ENCODE data around the gene ARHGDIB. TPM values are rescaled to one million over a fixed set of nuclear protein-coding genes. Genes with fewer than 3 reads are reported as not detected.

The ARHGDIB gene
- total and polyA plus RNA-seq, 10 of the 15 experiments (the other 5 are each of a cell fraction or from before 2014, with no cell fraction given): 796 to 2,849 (median 1,346) TPM

DNA sequence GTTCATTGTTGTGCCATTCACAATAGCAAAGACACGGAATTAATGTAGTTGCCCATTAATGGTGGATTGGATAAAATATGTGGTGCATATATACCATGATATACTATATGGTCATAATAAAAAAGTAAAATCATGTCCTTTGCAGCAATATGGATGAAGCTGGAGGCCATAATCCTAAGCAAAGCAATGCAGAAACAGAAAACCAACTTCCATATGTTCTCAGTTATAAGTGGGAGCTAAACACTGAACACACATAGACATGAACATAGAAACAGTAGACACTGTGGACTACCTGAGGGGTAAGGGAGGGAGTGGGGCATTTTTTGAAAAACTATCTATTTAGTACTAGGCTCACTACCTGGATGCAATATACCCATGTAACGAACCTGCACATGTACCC is 20.0 kb downstream of the ARHGDIB start:
- ChIA-PET SMC1A (ENCODE audit: uncharacterized antibody, unreplicated experiment) (interaction anchor here (1.2 kb wide), 1 partner anchor 9 kb away, joined by 3 read pairs; no protein-coding TSS in a partner anchor), CTCF (interaction anchor here (1.1 kb wide), 1 partner anchor 54 kb away, joined by 3 read pairs; no protein-coding TSS in a partner anchor), POLR2A (no interaction called here), RAD21 (ENCODE audit: unreplicated experiment) (no interaction called here)
- Histone ChIP-seq H3K27ac (ENCODE audit: control insufficient read depth, insufficient read depth) (no peak overlapping the region), H3K4me2 (ENCODE audit: control insufficient read depth, insufficient read depth) (no peak overlapping the region), H3K9ac (ENCODE audit: control insufficient read depth, insufficient read depth, low read length) (no peak overlapping the region), H4K20me1 (ENCODE audit: control insufficient read depth, insufficient read depth) (no peaks in the 10 kb centered on the region), H3K27me3 (replicated peaks in 1 of 2; ENCODE audit: control insufficient read depth in 2 of 2, insufficient read depth in 2 of 2, low read length in 1 of 2) (no peaks in the 10 kb centered on the region), H3K4me3 (no peak overlapping the region), H2AFZ (ENCODE audit: control insufficient read depth, low read depth, low read length) (no peak overlapping the region), H3K36me3 (ENCODE audit: control insufficient read depth in 2 of 2, insufficient read depth in 2 of 2, low read length in 1 of 2) (peaks cover 10 to 23% of the 10 kb centered on the region in 2 experiments), H3K4me1 (ENCODE audit: control insufficient read depth, insufficient read depth, low read length) (peaks cover 4% of the 10 kb centered on the region; the same call in 1 of the 2 replicates), H3K79me2 (ENCODE audit: control insufficient read depth, insufficient read depth, low read length) (peaks cover 1% of the 10 kb centered on the region), H3K9me3 (replicated peaks; ENCODE audit: control insufficient read depth, insufficient read depth, low read length) (no peaks in the 10 kb centered on the region)
- no TSS peak for BruUV-seq (replicated peaks)
- DNase-seq (ENCODE audit: low read depth, low spot score) (no peak), ATAC-seq (no peak), FAIRE-seq (no peak)
- in situ Hi-C loops (cut with MboI): no loop called here
- 71% methylated on average over 2 of the region's 2 CpGs for WGBS (ENCODE audit: insufficient coverage, insufficient replicate concordance, low lambda C conversion rate, missing lambda C conversion rate)
- TF ChIP-seq EP300 (IDR thresholded peaks at IDR 0.05; ENCODE audit: borderline replicate concordance in 1 of 2, control insufficient read depth in 1 of 2, low read depth in 2 of 2, low read length in 2 of 2) (no peak), MTA3 (IDR thresholded peaks at IDR 0.05; ENCODE audit: borderline replicate concordance, low read length) (peak; percentile 54; the same call in 1 of the 2 replicates), POLR2AphosphoS2 (IDR thresholded peaks at IDR 0.05; ENCODE audit: low read depth, low read length) (peak; percentile 75; the same call in 1 of the 2 replicates), POLR2AphosphoS5 (IDR thresholded peaks at IDR 0.05; ENCODE audit: low read length) (0 out of 2 replicates have a peak, but pooled peaks have one; percentile 25)
- intact Hi-C loops (cut with micrococcal nuclease; ENCODE audit: unreplicated experiment): no loop called here

DNA sequence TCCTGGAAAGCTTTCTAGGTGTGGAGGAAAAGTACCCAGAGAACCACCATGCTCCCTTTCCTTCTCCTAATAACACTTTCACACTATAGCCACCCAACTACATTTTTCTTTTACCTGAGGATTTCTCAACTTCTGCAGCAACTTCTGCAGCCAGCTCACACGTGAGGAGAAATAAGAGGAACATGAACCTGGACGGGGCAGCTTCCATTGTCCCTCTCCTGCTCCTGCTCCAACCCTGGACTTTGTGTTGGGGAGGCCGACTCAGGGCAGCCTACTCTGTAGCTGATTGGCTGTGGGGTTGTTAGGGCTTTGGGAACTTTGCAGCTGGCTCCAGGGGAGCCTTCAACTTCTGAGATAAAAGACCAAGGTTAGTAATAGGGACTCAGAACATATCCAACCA is 23.1 kb downstream of the ARHGDIB start, which contains the start of gene ERP27:
Gene ERP27, minus strand, starts transcription at position 237 of the 400 bp plus-strand sequence. Its CDS starts 29 bp downstream, at position 208.
- no peak within 1 kb of the TSS for H2AFZ ChIP-seq (ENCODE audit: control insufficient read depth, low read depth, low read length)
- no peak within 1 kb of the TSS for H3K4me2 ChIP-seq (ENCODE audit: control insufficient read depth, insufficient read depth)
- intact Hi-C loops (cut with micrococcal nuclease; ENCODE audit: unreplicated experiment) (loop anchor here (5.0 kb wide), 1 partner anchor 91 kb away; no protein-coding TSS in a partner anchor), in situ Hi-C loops (cut with MboI) (no loop called here)
- no peaks in the 10 kb centered on the region for H3K9me3 ChIP-seq (replicated peaks; ENCODE audit: control insufficient read depth, insufficient read depth, low read length)
- TF ChIP-seq HCFC1 (IDR thresholded peaks at IDR 0.05; ENCODE audit: low read length): no peak
- TF ChIP-seq POLR2A (IDR thresholded peaks at IDR 0.05; ENCODE audit: low read depth, low read length): 0 out of 2 replicates have a peak, but pooled peaks have one; percentile 18
- TF ChIP-seq RBBP5 (conservative IDR thresholded peaks at IDR 0.05): no peak
- no peak for TF ChIP-seq SIX5 (IDR thresholded peaks at IDR 0.05; ENCODE audit: low read depth, low read length, severe bottlenecking)
- TF ChIP-seq HDAC6 (IDR thresholded peaks at IDR 0.05; ENCODE audit: unreplicated experiment): no peak
- no peak within 1 kb of the TSS for H3K4me3 ChIP-seq
- DNase-seq (ENCODE audit: low read depth, low spot score) (no peak), FAIRE-seq (no peak), ATAC-seq (no peak)
- CTCF ChIA-PET: interaction anchor here (0.8 to 5.2 kb wide), 7 partner anchors 12 to 57 kb away, joined by 3 to 27 read pairs (median 6); no protein-coding TSS in a partner anchor
- H3K4me1 ChIP-seq (ENCODE audit: control insufficient read depth, insufficient read depth, low read length): no peaks in the 10 kb centered on the region; the same call in 1 of the 2 replicates
- no peaks in the 10 kb centered on the region for H4K20me1 ChIP-seq (ENCODE audit: control insufficient read depth, insufficient read depth)
- H3K27me3 ChIP-seq (replicated peaks in 1 of 2; ENCODE audit: control insufficient read depth in 2 of 2, insufficient read depth in 2 of 2, low read length in 1 of 2): no peaks in the 10 kb centered on the region
- 97% methylated on average over 3 of the region's 3 CpGs for WGBS (ENCODE audit: insufficient coverage, insufficient replicate concordance, low lambda C conversion rate, missing lambda C conversion rate)
- no TSS peak for BruUV-seq (replicated peaks)
- no peaks in the 10 kb centered on the region for H3K79me2 ChIP-seq (ENCODE audit: control insufficient read depth, insufficient read depth, low read length)
- RAD21 ChIA-PET (ENCODE audit: unreplicated experiment): interaction anchor here (0.5 to 3.0 kb wide), 4 partner anchors 39 to 92 kb away, joined by 3 to 17 read pairs (median 4); no protein-coding TSS in a partner anchor
- peak within 1 kb of the TSS; percentile 6; the same call in 1 of the 2 replicates for H3K27ac ChIP-seq (ENCODE audit: control insufficient read depth, insufficient read depth)
- H3K36me3 ChIP-seq (ENCODE audit: control insufficient read depth in 2 of 2, insufficient read depth in 2 of 2, low read length in 1 of 2): peaks cover 8% of the 10 kb centered on the region in 2 experiments
- POLR2A ChIA-PET: no interaction called here
- SMC1A ChIA-PET (ENCODE audit: uncharacterized antibody, unreplicated experiment): interaction anchor here (0.6 to 5.0 kb wide), 12 partner anchors 9 to 179 kb away, joined by 3 to 35 read pairs (median 4); no protein-coding TSS in a partner anchor
- H3K9ac ChIP-seq (ENCODE audit: control insufficient read depth, insufficient read depth, low read length): no peak within 1 kb of the TSS

Measured in GM12878 (cell line).